Cardiac fibroblast (primary cell): ENCODE results near the gene NXPH1.

Experiments used
- DNase-seq, 2 donors: peaks; one replicate each; pipeline versions ENCODE4 v3.0.0 to v3.0.0-alpha.2; 2010; ENCODE audit warnings: low read depth in 2 of 2
- H3K4me3 ChIP-seq, 2 donors: replicated peaks in 1 of 2; 1 replicate in 1 of 2; 2 replicates in 1 of 2; pipeline ENCODE4 v1.5.1; 2011; ENCODE audit warnings: low read depth in 2 of 2, low read length in 2 of 2, mild to moderate bottlenecking in 2 of 2, moderate library complexity in 1 of 2
- TF ChIP-seq, protein P1 (sequence below): IDR thresholded peaks from one replicate; pipeline ENCODE4 v1.5.1; 2011; ENCODE audit warnings: low read depth, mild to moderate bottlenecking, low read length, inconsistent platforms

Gene NXPH1

DNA sequence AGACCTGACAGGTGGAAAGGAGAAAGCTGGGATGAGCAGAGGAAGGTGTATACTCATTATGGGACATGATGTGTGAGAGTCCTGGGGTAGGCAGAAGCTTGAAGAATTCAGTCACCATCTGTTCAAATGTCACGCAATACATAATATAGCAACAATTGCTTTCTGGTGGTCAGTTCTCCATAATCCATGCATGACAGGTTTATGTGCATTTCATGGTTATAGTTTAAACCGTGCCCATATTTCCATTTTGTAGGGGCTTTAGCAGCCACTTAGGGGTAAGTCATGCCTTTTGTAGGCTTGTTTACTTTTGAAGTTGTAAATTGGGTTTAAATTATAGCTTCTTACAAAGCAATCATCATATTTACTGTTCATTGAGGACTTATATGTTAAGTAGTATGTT, 158.8 kb downstream of the NXPH1 start:
- DNase-seq: no peak
- TF ChIP-seq, protein P1, sequence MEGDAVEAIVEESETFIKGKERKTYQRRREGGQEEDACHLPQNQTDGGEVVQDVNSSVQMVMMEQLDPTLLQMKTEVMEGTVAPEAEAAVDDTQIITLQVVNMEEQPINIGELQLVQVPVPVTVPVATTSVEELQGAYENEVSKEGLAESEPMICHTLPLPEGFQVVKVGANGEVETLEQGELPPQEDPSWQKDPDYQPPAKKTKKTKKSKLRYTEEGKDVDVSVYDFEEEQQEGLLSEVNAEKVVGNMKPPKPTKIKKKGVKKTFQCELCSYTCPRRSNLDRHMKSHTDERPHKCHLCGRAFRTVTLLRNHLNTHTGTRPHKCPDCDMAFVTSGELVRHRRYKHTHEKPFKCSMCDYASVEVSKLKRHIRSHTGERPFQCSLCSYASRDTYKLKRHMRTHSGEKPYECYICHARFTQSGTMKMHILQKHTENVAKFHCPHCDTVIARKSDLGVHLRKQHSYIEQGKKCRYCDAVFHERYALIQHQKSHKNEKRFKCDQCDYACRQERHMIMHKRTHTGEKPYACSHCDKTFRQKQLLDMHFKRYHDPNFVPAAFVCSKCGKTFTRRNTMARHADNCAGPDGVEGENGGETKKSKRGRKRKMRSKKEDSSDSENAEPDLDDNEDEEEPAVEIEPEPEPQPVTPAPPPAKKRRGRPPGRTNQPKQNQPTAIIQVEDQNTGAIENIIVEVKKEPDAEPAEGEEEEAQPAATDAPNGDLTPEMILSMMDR: no peak
- no peak overlapping the region for H3K4me3 ChIP-seq

DNA sequence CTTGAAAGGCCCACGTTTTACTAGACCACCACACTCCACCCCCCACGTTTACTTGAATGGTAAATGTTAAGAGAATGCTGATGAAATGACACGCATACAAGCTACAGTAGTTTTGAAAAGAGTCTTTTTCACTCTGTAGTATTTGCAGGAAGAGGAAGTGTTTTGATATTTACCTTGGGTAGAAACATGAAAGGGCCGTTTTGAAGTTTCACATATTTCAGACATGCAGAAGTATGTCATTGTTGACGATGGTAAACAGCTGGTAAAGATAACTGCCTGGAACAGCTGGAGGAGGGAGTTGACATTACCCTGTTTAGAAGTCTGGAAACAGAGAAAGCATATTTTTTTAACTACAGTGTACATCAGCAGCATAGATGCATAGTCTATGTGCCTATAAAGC, 160.7 kb downstream of the NXPH1 start:
- no peak for DNase-seq
- no peak overlapping the region for H3K4me3 ChIP-seq
- TF ChIP-seq, protein P1: no peak

DNA sequence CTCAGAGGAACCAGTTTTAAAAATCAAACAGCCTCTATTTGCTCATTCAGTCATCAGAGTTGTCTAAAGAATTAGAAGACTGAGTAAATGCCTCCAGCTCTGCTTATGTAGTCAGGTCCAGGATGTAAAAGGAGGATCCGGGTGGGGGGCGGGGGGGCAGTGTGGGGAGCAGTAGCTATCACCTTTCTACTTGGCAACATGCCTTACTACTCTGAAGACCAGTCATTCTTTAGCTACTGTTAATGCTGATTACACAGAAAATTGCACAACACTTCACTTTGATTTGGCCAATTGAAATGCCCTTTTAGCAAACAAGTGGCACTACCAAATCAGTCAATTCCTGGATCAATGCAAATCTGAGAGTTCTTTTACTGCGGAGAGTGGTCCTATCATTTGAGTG, 164.2 kb downstream of the NXPH1 start:
- TF ChIP-seq, protein P1: no peak
- DNase-seq: no peak
- H3K4me3 ChIP-seq: no peak overlapping the region

DNA sequence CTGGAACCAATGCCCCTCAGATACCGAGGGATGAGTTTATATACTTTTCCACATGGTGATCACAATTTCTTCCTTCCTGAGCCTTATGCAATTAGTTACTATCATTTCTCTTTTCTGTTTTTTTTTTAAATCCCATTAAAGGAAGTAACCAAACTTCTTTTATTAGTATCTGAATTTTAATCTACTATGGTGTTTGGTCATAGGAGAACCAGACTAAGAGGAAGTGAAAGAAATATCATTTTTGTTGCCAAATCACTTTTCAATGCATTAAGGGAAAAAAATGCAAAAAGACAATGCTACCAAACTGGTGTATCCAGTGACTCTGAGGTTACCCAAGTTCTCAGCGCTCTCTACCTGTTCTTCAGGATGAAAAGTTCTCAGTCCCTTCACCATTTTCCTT, 167.7 kb downstream of the NXPH1 start:
- TF ChIP-seq, protein P1: no peak
- no peak for DNase-seq
- no peak overlapping the region for H3K4me3 ChIP-seq

DNA sequence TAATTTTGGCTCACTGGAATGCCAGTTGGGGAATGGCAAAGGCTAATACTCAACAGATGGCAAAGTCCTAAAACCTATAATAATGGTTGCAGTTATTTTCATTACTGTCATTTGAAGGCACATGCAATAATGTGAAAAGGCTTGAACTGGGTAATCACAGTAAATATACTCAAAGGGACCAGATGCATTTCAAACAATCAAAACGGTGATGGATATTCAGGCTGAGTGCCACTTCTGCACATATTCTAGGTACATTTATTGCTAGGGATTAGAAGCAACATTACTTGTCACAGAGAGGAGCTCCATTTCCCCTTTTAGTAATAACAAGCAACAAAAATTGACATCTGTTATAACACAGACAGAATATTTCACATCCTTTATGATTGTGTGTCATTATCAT, 171.8 kb downstream of the NXPH1 start:
- no peak for DNase-seq
- TF ChIP-seq, protein P1: no peak
- H3K4me3 ChIP-seq: no peak overlapping the region

DNA sequence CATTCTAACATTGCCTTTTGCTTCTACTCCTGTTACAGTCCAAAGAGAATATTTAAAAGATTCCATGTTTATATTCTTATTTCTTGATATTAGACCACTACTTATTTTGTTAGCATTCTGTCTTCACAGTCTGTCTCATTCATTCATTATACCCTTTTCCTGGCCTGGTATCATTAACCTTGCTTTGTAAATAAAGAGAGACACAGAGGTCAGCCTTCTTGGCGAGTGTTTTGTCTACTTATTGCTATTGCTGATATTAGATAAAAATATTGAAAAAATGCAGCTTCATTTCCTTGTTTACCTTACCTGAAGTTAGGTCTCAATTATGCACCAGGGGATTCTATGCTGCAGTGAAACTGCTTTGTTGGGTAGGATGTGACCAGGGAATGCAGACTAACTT, 179.2 kb downstream of the NXPH1 start:
- H3K4me3 ChIP-seq: no peak overlapping the region
- no peak for DNase-seq

DNA sequence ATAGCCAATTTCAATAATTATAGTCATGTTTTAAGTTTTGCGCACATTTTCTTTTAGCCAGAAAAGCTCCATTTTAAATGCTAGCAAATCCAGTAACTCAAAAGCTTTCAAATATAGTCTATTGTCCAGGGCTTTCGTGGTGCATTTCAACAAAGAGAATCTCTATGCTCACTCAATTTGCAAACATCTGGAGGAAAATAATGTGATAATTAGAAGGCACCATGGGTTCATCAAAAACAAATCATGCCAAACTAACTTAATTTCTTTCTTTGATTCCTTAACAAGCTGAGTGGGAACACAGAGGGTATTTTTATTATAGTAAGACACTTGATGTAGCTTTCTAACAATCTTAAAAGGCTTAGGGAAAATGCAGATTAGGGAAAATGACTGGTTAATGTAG, 179.8 kb downstream of the NXPH1 start:
- H3K4me3 ChIP-seq: no peak overlapping the region
- TF ChIP-seq, protein P1: no peak
- no peak for DNase-seq

More for the DNA sequence above, 179.2 kb downstream of the NXPH1 start:
- TF ChIP-seq, protein P1: no peak
